Heart left ventricle (tissue), 16 donors: ENCODE measurements around the gene EPHA6. TPM values are rescaled to one million over a fixed set of nuclear protein-coding genes. Genes with fewer than 3 reads are reported as not detected.

Source experiments
- ATAC-seq, 4 donors: fragments of 200-7000 bp; cut with Tn5 transposase; one replicate each; pipeline ENCODE4 v1.9.1; 2020 to 2022; ENCODE audit warnings: moderate library complexity in 4 of 4, mild to moderate bottlenecking in 3 of 4, moderate number of reproducible peaks in 1 of 4
- DNase-seq, 5 donors: peaks; one replicate each; pipeline ENCODE4 v3.0.0-alpha.2; 2020
- H3K27ac ChIP-seq, 12 donors: fragments of 200-600 bp; sonication (generic) in 4 of 12; one replicate each; pipeline versions ENCODE4 v1.5.0 to v1.8.0; 2016 to 2022; ENCODE audit warnings: mild to moderate bottlenecking in 2 of 12
- H3K27me3 ChIP-seq, 9 donors: fragments of 200-600 bp; sonication (generic) in 2 of 9; one replicate each; pipeline versions ENCODE4 v1.5.1 to v1.8.0; 2016 to 2022; ENCODE audit warnings: mild to moderate bottlenecking in 3 of 9
- H3K36me3 ChIP-seq, 9 donors: fragments of 200-600 bp; sonication (generic) in 2 of 9; one replicate each; pipeline versions ENCODE4 v1.5.0 to v1.8.0; 2018 to 2022; ENCODE audit warnings: mild to moderate bottlenecking in 2 of 9
- H3K4me1 ChIP-seq, 12 donors: fragments of 200-600 bp; sonication (generic) in 4 of 12; one replicate each; pipeline versions ENCODE4 v1.5.0 to v1.8.0; 2016 to 2022; ENCODE audit warnings: mild to moderate bottlenecking in 3 of 12
- H3K4me3 ChIP-seq, 12 donors: fragments of 200-600 bp; sonication (generic) in 4 of 12; one replicate each; pipeline versions ENCODE4 v1.5.0 to v1.8.0; 2017 to 2022; ENCODE audit warnings: mild to moderate bottlenecking in 9 of 12, moderate library complexity in 4 of 12
- H3K9me3 ChIP-seq, 12 donors: fragments of 200-600 bp; sonication (generic) in 4 of 12; one replicate each; pipeline versions ENCODE4 v1.5.0 to v1.8.0; 2016 to 2022; ENCODE audit warnings: mild to moderate bottlenecking in 1 of 12
- POLR2A ChIP-seq, 2 donors: fragments of 450-650 bp; IDR thresholded peaks; one replicate each; pipeline ENCODE4 v1.6.1; 2017; ENCODE audit warnings: antibody characterized with exemption in 2 of 2, mild to moderate bottlenecking in 2 of 2, moderate library complexity in 2 of 2
- WGBS, 4 donors: extraction: QIAGEN DNeasy Blood & Tissue Kit in 2 of 4; methylation state at CpG; one replicate each; pipeline versions ENCODE4 v1.1.5 to v1.1.7; 2013 to 2018; 5-methylcytosine and 5-hydroxymethylcytosine counted together
- intact Hi-C, 10 donors: fragments of 100-400 bp; cut with DNase I; formaldehyde crosslinking; loops; one replicate each; pipeline versions ENCODE4 v1.11.1 to v1.14.2; 2022
- polyA plus RNA-seq, 2 donors: library from polyadenylated mRNA; stranded (reverse); fragments of 200-250 nt; gene quantifications; one replicate each; pipeline ENCODE4 v1.2.3, GENCODE V29; 2013
- total RNA-seq, 9 donors: library from RNA; depleted of rRNA in 2 of 9; stranded (reverse); fragments of >200 nt in 2 of 9; fragmentation: NEBNext Ultra II Directional in 3 of 9; extraction: Animal tissue kit (Norgen Biotek cat#: 25700) in 3 of 9; gene quantifications; one replicate each; pipeline versions ENCODE4 v1.1.0 to v1.2.4, GENCODE V29; 2016 to 2023
- TF ChIP-seq, protein P1 (sequence below), 12 donors: fragments of 200-600 bp; sonication (generic) in 4 of 12; IDR thresholded peaks; one replicate each; pipeline versions ENCODE4 v1.5.0 to v1.8.0; 2018 to 2022; ENCODE audit warnings: antibody characterized with exemption in 12 of 12, mild to moderate bottlenecking in 5 of 12
- donor health status: ischemic (EF 13 %, LVEDD 7.1; RV severe dilation, severe dysfunction).
- donor health status: healthy with polysubstance abuse.
- donor health status: DM: no; HTN: yes; CAD: no.
- donor health status: DM: no; HTN: no; CAD: no.
- donor health status: ischemic (EF 25% LVEDD 6.9; RV normal size, moderate dysfunction).
- donor health status: ischemic (EF 25% LVEDD 5.7; RV mildly dilated, moderate dysfunction).
- donor health status: healthy.
- donor health status: DM: yes; HTN: yes; CAD: no.
- donor health status: ischemic (EF 35%, LVEDD 5.7; RV mildly dilated, moderate dysfunction).
- donor health status: nonischemic (EF 11% LVEDD 7.7; RV severe dilation, severe dysfunction).
- donor health status: DM: yes; HTN: yes; CAD: no.
- donor health status: PGD.
- donor health status: ischemic (EF 29% LVEDD 5.4; RV normal size, mild dysfunction).
- donor health status: nonischemic (EF 23%, LVEDD 6.1; RV moderate dilation, normal function).

The EPHA6 gene
- total and polyA plus RNA-seq, 11 donors: 0.28 to 1.2 (median 0.42) TPM; not detected in 6

DNA sequence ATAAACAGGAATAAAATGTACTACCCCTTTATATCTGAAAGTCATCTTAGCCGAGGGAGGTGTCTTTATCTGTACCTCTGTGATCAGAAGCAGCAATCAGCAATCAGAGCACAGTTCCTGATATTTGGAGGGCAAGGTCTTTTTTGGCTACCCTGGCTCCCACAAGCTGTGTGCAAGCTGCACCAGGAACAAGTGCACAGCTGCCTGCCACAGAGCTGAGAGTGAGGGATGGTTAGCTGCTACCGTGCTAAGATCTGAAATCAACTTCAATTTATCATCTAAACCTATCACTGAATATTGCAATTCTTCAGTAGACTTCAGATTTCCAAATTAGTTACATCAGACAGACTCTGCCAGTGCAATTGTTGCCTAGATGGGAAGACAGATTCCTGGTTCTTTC is 545.6 kb downstream of the EPHA6 start:
- Histone ChIP-seq H3K4me3 (no peak overlapping the region), H3K27me3 (no peaks in the 10 kb centered on the region), H3K4me1 (no peaks in the 10 kb centered on the region), H3K9me3 (peaks cover 0 to 15% (median 0%) of the 10 kb centered on the region in 12 donors), H3K36me3 (no peaks in the 10 kb centered on the region), H3K27ac (no peak overlapping the region)
- WGBS, 4 donors: 34 to 49% (median 41%) methylated on average over 2 of the region's 2 CpGs
- intact Hi-C loops: no loop called here
- DNase-seq (no peak), ATAC-seq (no peak)
- TF ChIP-seq, protein P1, sequence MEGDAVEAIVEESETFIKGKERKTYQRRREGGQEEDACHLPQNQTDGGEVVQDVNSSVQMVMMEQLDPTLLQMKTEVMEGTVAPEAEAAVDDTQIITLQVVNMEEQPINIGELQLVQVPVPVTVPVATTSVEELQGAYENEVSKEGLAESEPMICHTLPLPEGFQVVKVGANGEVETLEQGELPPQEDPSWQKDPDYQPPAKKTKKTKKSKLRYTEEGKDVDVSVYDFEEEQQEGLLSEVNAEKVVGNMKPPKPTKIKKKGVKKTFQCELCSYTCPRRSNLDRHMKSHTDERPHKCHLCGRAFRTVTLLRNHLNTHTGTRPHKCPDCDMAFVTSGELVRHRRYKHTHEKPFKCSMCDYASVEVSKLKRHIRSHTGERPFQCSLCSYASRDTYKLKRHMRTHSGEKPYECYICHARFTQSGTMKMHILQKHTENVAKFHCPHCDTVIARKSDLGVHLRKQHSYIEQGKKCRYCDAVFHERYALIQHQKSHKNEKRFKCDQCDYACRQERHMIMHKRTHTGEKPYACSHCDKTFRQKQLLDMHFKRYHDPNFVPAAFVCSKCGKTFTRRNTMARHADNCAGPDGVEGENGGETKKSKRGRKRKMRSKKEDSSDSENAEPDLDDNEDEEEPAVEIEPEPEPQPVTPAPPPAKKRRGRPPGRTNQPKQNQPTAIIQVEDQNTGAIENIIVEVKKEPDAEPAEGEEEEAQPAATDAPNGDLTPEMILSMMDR (IDR thresholded peaks at IDR 0.05): no peak
- TF ChIP-seq POLR2A (IDR thresholded peaks at IDR 0.05): no peak

DNA sequence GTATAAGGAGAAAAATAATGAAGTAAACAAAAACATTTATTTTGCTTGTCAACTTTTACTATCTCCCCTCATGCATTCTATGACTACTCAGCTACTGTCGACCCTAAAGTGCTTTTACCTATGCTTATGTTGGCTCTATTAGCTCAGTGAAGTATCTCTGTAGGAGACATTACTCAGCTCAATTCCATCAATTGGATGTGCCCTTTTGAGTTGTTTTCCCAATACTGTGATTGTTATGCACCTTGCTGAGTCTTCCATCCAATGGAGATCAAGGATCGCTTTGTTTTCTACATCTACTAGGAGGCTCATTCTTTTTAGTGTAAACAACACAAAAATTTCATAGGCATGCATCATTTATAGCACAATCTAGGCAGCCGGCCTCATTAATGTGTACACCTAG is 546.4 kb downstream of the EPHA6 start:
- H3K27me3 ChIP-seq: no peaks in the 10 kb centered on the region
- no peaks in the 10 kb centered on the region for H3K4me1 ChIP-seq
- H3K4me3 ChIP-seq: no peak overlapping the region
- H3K9me3 ChIP-seq: peaks cover 0 to 15% (median 0%) of the 10 kb centered on the region in 12 donors
- DNase-seq: no peak
- intact Hi-C loops: no loop called here
- ATAC-seq: no peak
- 63 to 68% (median 67%) methylated on average over 3 of the region's 3 CpGs for WGBS, 4 donors
- H3K27ac ChIP-seq: no peak overlapping the region
- TF ChIP-seq, protein P1 (IDR thresholded peaks at IDR 0.05): no peak
- no peak for TF ChIP-seq POLR2A (IDR thresholded peaks at IDR 0.05)
- H3K36me3 ChIP-seq: no peaks in the 10 kb centered on the region

DNA sequence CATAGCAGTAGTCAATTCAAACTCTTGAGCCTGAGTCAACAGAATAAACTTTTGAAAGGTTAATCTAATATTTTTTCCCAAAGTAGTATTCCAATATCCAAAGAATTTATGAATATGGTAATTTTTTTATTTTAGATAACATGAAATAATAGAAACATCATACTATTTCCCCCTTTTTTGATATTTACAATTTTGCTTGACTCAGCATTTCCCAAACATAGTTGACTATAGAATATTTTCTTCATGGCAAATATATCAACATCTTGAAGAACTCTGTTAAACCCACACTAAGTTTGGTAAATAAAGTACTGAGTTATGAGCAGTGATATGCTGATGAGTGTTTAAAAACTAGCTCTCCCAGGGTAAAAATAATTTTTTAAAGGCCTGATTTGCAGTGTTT is 570.2 kb downstream of the EPHA6 start:
- peaks cover 0 to 15% (median 3%) of the 10 kb centered on the region in 12 donors for H3K9me3 ChIP-seq
- no peak overlapping the region for H3K4me3 ChIP-seq
- intact Hi-C loops: no loop called here
- H3K27me3 ChIP-seq: no peaks in the 10 kb centered on the region
- ATAC-seq (no peak), DNase-seq (no peak)
- no peak overlapping the region for H3K27ac ChIP-seq
- no peaks in the 10 kb centered on the region for H3K4me1 ChIP-seq
- H3K36me3 ChIP-seq: no peaks in the 10 kb centered on the region
- no peak for TF ChIP-seq POLR2A (IDR thresholded peaks at IDR 0.05)
- TF ChIP-seq, protein P1 (IDR thresholded peaks at IDR 0.05): no peak

DNA sequence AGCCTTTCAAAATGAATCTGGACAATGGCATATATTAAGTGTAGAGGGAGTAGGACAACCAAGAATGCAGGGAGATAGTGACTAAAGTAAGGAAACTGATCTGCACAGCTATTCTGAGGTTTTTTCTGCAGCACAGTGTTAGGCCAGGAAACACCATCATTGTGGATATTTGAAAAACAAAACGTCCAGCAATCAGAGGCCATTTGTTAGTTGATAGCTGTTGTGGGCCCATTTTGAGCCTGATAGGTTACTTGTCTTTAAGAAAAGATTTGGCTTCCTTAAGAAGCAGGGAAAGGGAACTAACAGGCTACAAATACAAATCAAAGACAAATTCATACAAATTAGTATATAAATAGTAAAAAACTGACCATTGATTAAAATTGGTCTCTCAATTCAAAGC is 574.4 kb downstream of the EPHA6 start:
- TF ChIP-seq POLR2A (IDR thresholded peaks at IDR 0.05): no peak
- TF ChIP-seq, protein P1 (IDR thresholded peaks at IDR 0.05): no peak
- DNase-seq (no peak), ATAC-seq (no peak)
- intact Hi-C loops: no loop called here
- Histone ChIP-seq H3K4me1 (no peaks in the 10 kb centered on the region), H3K27ac (no peak overlapping the region), H3K27me3 (no peaks in the 10 kb centered on the region), H3K9me3 (peaks cover 0 to 15% (median 3%) of the 10 kb centered on the region in 12 donors), H3K4me3 (no peak overlapping the region), H3K36me3 (no peaks in the 10 kb centered on the region)
- WGBS, 4 donors: 10 to 29% (median 21%) methylated on average over 1 of the region's 1 CpG
